A673 (cell line): ENCODE data around the gene SLC51A. TPM values are rescaled to one million over a fixed set of nuclear protein-coding genes. Genes with fewer than 3 reads are reported as not detected.

Experiments used
- BruUV-seq: library from RNA; stranded (reverse); fragments of 400-500 nt; replicated peaks from 2 replicates; lab custom pipeline; 2021; lab: Mats Ljungman, UMichigan
- CTCF ChIA-PET: fragments of 300-600 bp; sonication (Branson Sonifier 250); formaldehyde crosslinking; loops from one replicate; lab custom pipeline; 2022; ENCODE audit warnings: antibody characterized with exemption; lab: Charles Lee
- POLR2A ChIA-PET: fragments of 300-600 bp; sonication (Branson Sonifier 250); formaldehyde crosslinking; loops from one replicate; lab custom pipeline; 2022; ENCODE audit warnings: antibody characterized with exemption; ENCODE audit not compliant: low non-redundant PET; lab: Charles Lee
- DNase-seq: peaks from one replicate; pipeline ENCODE4 v3.0.0-alpha.2; 2015; ENCODE audit warnings: low spot score
- H3K27ac ChIP-seq: fragments of 200-600 bp; sonication (generic); 2 replicates; pipeline ENCODE4 v1.5.1; 2016; ENCODE audit warnings: mixed run types, low read depth, mild to moderate bottlenecking, mixed read lengths, antibody characterized with exemption, low read length; ENCODE audit not compliant: poor library complexity, severe bottlenecking
- H3K27me3 ChIP-seq: fragments of 200-600 bp; sonication (generic); replicated peaks from 2 replicates; pipeline ENCODE4 v1.6.1; 2017; ENCODE audit warnings: mixed run types, low read depth, mild to moderate bottlenecking, mixed read lengths, antibody characterized with exemption, low read length; ENCODE audit not compliant: insufficient read depth, poor library complexity
- H3K36me3 ChIP-seq: fragments of 200-600 bp; sonication (generic); 2 replicates; pipeline ENCODE4 v1.6.1; 2016; ENCODE audit warnings: mixed run types, mild to moderate bottlenecking, mixed read lengths, antibody characterized with exemption, low read length; ENCODE audit not compliant: insufficient read depth, poor library complexity, severe bottlenecking
- H3K4me1 ChIP-seq: fragments of 200-600 bp; sonication (generic); 2 replicates; pipeline ENCODE4 v1.6.1; 2017; ENCODE audit warnings: mixed run types, mild to moderate bottlenecking, mixed read lengths, antibody characterized with exemption, low read length; ENCODE audit not compliant: insufficient read depth, poor library complexity, severe bottlenecking
- H3K4me3 ChIP-seq: fragments of 200-600 bp; sonication (generic); 2 replicates; pipeline ENCODE4 v1.5.1; 2016; ENCODE audit warnings: low read depth, mixed run types, mild to moderate bottlenecking, mixed read lengths, low read length; ENCODE audit not compliant: poor library complexity, severe bottlenecking
- H3K9me3 ChIP-seq: fragments of 200-600 bp; sonication (generic); 2 replicates; pipeline ENCODE4 v1.6.1; 2016; ENCODE audit warnings: mixed run types, low read depth, mild to moderate bottlenecking, mixed read lengths, antibody characterized with exemption, low read length; ENCODE audit not compliant: poor library complexity, severe bottlenecking
- CTCF ChIP-seq: fragments of 300-800, 200-600 bp; sonication (generic); conservative IDR thresholded peaks from 2 replicates; pipeline ENCODE4 v1.5.1; 2017; ENCODE audit warnings: low read depth, mild to moderate bottlenecking, antibody characterized with exemption, low read length, moderate library complexity, mixed read lengths
- EZH2 ChIP-seq: fragments of 200-600 bp; sonication (generic); IDR thresholded peaks from 2 replicates; pipeline ENCODE4 v1.6.1; 2017; ENCODE audit warnings: borderline replicate concordance, low read depth, mild to moderate bottlenecking, mixed read lengths, antibody characterized with exemption, low read length; ENCODE audit not compliant: poor library complexity, severe bottlenecking
- intact Hi-C: fragments of 100-400 bp; cut with micrococcal nuclease; formaldehyde crosslinking; loops from one replicate; pipeline ENCODE4 v1.10.0; 2022; ENCODE audit not compliant: unreplicated experiment
- total RNA-seq: library from RNA; stranded (reverse); gene quantifications from 2 replicates; pipeline ENCODE4 v1.2.3, GENCODE V29; 2021

Gene SLC51A
- total RNA-seq, 1 experiment from 2014 or later = not detected

- intact Hi-C loops = no loop called here
- CTCF ChIA-PET = interaction anchor here (0.5 kb wide), 1 partner anchor 1077 kb away, joined by 8 read pairs; no protein-coding TSS in a partner anchor
- no peaks in the 10 kb centered on the region for H3K9me3 ChIP-seq
- no peaks in the 10 kb centered on the region for H3K36me3 ChIP-seq
- TF ChIP-seq CTCF = no peak
- no peak for TF ChIP-seq EZH2
- POLR2A ChIA-PET = interaction anchor here (0.7 kb wide), 1 partner anchor 24 kb away, joined by 3 read pairs; no protein-coding TSS in a partner anchor
- peaks cover 6% of the 10 kb centered on the region for H3K4me1 ChIP-seq
- H3K27me3 ChIP-seq = no peaks in the 10 kb centered on the region
- BruUV-seq = no TSS peak
- no peak for DNase-seq
- H3K4me3 ChIP-seq = no peak overlapping the region
- no peak overlapping the region for H3K27ac ChIP-seq
Measured at GRCh38 chr3:196220991-196221390, 4.7 kb downstream of the SLC51A start.

- no peak for DNase-seq
- CTCF ChIA-PET = no interaction called here
- POLR2A ChIA-PET = no interaction called here
- H3K27me3 ChIP-seq = no peaks in the 10 kb centered on the region
- TF ChIP-seq EZH2 (no peak), CTCF (no peak)
- H3K27ac ChIP-seq = no peak overlapping the region
- intact Hi-C loops = no loop called here
- peaks cover 6% of the 10 kb centered on the region for H3K4me1 ChIP-seq
- H3K36me3 ChIP-seq = no peaks in the 10 kb centered on the region
- BruUV-seq = no TSS peak
- no peak overlapping the region for H3K4me3 ChIP-seq
- H3K9me3 ChIP-seq = no peaks in the 10 kb centered on the region
Measured at GRCh38 chr3:196222876-196223595, 6.7 kb downstream of the SLC51A start.

- intact Hi-C loops = no loop called here
- H3K36me3 ChIP-seq = no peaks in the 10 kb centered on the region
- no peaks in the 10 kb centered on the region for H3K27me3 ChIP-seq
- POLR2A ChIA-PET = no interaction called here
- H3K9me3 ChIP-seq = no peaks in the 10 kb centered on the region
- BruUV-seq = no TSS peak
- CTCF ChIA-PET = no interaction called here
- TF ChIP-seq EZH2 (no peak), CTCF (no peak)
- no peak overlapping the region for H3K27ac ChIP-seq
- DNase-seq = no peak
- no peak overlapping the region for H3K4me3 ChIP-seq
- H3K4me1 ChIP-seq = no peaks in the 10 kb centered on the region
Measured at GRCh38 chr3:196225086-196225485, 8.8 kb downstream of the SLC51A start.
